Measurements from ENCODE around the gene KLF9.

KLF9 gene

DNA sequence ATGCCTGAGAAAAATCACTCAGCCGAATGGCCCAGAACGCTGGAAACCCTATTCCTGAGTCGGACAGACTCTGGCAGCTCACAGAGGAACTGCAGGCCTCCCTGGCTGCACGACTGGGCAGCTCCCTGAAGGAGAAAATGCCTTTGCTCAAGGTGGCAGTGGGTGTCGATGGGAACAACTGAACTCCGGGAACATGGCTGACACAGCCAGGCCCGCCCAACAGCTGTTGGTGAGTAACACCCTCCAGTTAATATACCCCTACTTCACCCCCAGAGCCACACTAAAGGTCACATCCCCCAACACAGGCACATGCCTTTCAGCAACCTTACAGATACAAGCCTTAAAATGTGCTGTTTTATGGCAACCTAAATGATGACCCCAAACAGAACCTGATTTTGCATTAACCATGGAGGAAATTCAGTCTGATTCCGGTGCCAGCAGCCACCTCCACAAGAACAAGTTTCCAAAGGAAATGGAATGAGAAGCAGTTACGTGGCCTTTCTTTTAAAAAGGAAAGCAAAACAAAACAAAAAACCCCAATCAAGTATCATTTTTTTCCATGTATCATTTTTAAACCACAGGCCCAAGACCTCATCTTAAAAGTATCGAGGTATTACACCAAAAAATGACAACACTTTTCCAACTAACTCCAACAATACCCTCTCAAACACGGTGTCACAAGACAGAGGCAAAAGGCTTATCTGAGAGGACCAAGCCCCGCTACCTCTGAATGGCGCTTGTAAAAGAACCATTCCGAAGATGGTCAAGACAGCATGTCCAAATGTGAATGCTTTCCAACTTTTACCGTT, 3.1 kb downstream of the KLF9 start:
- H3K4me1 ChIP-seq (ENCODE audit: control insufficient read depth, insufficient read depth, low read length) = peaks cover 23% of the 10 kb centered on the region
- no peak overlapping the region for H3K27ac ChIP-seq (ENCODE audit: low read depth, low read length)
- no peaks in the 10 kb centered on the region for H3K9me3 ChIP-seq (ENCODE audit: control insufficient read depth, insufficient read depth, low read length)
- H3K27me3 ChIP-seq (ENCODE audit: control insufficient read depth, insufficient read depth, low read length) = peaks cover 43% of the 10 kb centered on the region
- no peaks in the 10 kb centered on the region for H3K36me3 ChIP-seq (ENCODE audit: control insufficient read depth, insufficient read depth, low read length)
- H3K4me3 ChIP-seq (ENCODE audit: low read depth, low read length) = peak overlapping the region; percentile 59; the same call in 1 of the 2 replicates
- no peak overlapping the region for H3K9ac ChIP-seq (ENCODE audit: low read depth, low read length)

DNA sequence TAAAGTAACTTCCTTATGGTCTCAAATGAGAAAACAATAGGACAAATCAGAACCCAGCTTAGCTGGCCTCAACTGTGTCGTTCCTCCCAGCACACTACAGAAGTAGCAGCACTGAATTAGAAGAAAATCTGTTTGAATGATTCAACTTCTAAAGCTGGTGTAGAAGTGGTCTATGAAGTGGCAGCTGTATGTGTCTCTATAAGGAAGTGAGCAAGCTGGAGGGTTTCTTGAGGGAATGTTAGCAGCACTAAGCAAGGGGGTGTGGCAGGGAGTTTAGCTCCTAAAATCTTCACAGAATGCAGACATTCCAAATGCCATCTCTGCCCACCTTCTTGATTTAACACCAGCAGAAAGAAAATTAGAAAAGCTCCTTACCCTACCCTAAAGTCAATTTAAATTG, 4.1 kb downstream of the KLF9 start:
- no peak overlapping the region for H3K9ac ChIP-seq (ENCODE audit: low read depth, low read length)
- no peak overlapping the region for H3K27ac ChIP-seq (ENCODE audit: low read depth, low read length)

DNA sequence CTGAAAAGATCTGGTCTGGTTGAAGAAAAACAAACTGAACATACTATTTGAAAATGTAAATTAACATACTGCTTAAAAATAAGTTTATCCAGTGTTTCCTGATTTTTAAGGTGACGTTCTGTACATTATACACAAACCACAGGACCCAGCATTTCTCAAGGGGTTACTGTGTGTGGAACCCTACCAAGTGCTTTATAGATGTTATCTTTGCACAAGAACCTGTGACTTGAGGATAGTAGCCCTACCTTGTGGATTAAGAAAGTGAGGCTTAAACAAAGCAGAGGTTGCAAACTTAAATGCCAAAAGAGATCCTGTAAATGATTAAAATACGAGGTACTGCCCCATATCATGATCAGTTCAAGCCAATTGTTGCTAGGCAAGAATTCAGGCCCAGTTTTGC, 4.7 kb downstream of the KLF9 start:
- Histone ChIP-seq H3K27ac (ENCODE audit: low read depth, low read length) (no peak overlapping the region), H3K4me3 (ENCODE audit: low read depth, low read length) (no peak overlapping the region), H3K9me3 (ENCODE audit: control insufficient read depth, insufficient read depth, low read length) (no peaks in the 10 kb centered on the region), H3K36me3 (ENCODE audit: control insufficient read depth, insufficient read depth, low read length) (no peaks in the 10 kb centered on the region), H3K4me1 (ENCODE audit: control insufficient read depth, insufficient read depth, low read length) (peaks cover 26% of the 10 kb centered on the region), H3K27me3 (ENCODE audit: control insufficient read depth, insufficient read depth, low read length) (peaks cover 38% of the 10 kb centered on the region), H3K9ac (ENCODE audit: low read depth, low read length) (no peak overlapping the region)

More for the DNA sequence above, 4.1 kb downstream of the KLF9 start:
- no peaks in the 10 kb centered on the region for H3K36me3 ChIP-seq (ENCODE audit: control insufficient read depth, insufficient read depth, low read length)
- H3K9me3 ChIP-seq (ENCODE audit: control insufficient read depth, insufficient read depth, low read length) = no peaks in the 10 kb centered on the region
- no peak overlapping the region for H3K4me3 ChIP-seq (ENCODE audit: low read depth, low read length)
- peaks cover 43% of the 10 kb centered on the region for H3K27me3 ChIP-seq (ENCODE audit: control insufficient read depth, insufficient read depth, low read length)
- H3K4me1 ChIP-seq (ENCODE audit: control insufficient read depth, insufficient read depth, low read length) = peaks cover 32% of the 10 kb centered on the region

DNA sequence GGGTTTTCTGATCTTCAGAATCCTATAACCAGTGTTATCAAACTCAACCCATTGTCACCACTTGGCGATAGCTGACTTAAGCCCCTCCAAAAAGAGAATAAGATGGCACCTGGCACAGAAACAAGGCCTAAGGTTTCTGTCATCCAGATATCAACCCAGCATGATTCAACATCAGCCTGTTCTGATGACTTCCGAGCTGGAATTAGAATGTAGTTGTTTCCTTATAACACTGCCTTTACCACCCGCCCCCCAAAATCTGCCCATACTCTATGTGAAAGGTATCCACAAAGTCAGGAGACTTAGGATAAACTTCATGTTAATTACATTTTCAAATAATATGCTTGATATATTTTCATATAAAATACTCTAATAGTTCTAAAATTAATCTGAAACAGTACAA, 5.2 kb downstream of the KLF9 start:
- H3K27ac ChIP-seq (ENCODE audit: low read depth, low read length) = no peak overlapping the region
- H3K4me3 ChIP-seq (ENCODE audit: low read depth, low read length) = no peak overlapping the region
- H3K9ac ChIP-seq (ENCODE audit: low read depth, low read length) = no peak overlapping the region
- H3K36me3 ChIP-seq (ENCODE audit: control insufficient read depth, insufficient read depth, low read length) = no peaks in the 10 kb centered on the region
- peaks cover 34% of the 10 kb centered on the region for H3K27me3 ChIP-seq (ENCODE audit: control insufficient read depth, insufficient read depth, low read length)
- no peaks in the 10 kb centered on the region for H3K9me3 ChIP-seq (ENCODE audit: control insufficient read depth, insufficient read depth, low read length)
- peaks cover 22% of the 10 kb centered on the region for H3K4me1 ChIP-seq (ENCODE audit: control insufficient read depth, insufficient read depth, low read length)

DNA sequence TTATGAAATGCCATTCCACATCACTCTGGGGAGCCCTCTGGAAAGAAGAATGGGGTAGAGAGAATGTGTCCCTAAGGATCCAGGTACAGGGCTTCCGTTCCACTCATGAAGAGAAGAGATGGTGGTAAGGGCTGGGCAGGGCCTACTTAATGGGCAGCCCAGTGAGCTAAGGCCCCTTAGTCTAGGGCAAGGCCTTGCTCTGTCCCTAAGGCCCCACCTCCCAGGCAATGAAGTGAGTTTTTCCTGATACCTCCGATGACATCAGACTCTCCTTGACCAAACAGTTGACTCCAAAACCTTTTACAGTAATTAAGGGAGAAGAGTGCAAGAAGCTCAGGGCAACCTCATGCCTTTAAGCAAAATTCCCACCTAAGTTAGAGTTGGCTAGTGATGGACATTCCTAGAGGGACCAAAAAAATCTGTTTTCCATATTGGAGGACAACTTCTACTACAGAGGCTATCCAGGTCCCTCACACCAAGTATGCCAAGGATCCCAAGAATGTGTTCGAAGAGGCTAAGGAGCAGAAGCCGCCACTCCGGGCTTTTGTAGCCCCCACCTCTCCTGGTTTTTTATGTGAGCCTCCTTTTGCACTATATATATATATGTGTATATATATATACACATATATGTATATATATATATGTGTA, 5.9 kb downstream of the KLF9 start:
- Histone ChIP-seq H3K4me1 (ENCODE audit: control insufficient read depth, insufficient read depth, low read length) (peaks cover 22% of the 10 kb centered on the region), H3K27me3 (ENCODE audit: control insufficient read depth, insufficient read depth, low read length) (peaks cover 34% of the 10 kb centered on the region), H3K27ac (ENCODE audit: low read depth, low read length) (no peak overlapping the region), H3K36me3 (ENCODE audit: control insufficient read depth, insufficient read depth, low read length) (no peaks in the 10 kb centered on the region), H3K9me3 (ENCODE audit: control insufficient read depth, insufficient read depth, low read length) (no peaks in the 10 kb centered on the region), H3K4me3 (ENCODE audit: low read depth, low read length) (no peak overlapping the region), H3K9ac (ENCODE audit: low read depth, low read length) (no peak overlapping the region)

DNA sequence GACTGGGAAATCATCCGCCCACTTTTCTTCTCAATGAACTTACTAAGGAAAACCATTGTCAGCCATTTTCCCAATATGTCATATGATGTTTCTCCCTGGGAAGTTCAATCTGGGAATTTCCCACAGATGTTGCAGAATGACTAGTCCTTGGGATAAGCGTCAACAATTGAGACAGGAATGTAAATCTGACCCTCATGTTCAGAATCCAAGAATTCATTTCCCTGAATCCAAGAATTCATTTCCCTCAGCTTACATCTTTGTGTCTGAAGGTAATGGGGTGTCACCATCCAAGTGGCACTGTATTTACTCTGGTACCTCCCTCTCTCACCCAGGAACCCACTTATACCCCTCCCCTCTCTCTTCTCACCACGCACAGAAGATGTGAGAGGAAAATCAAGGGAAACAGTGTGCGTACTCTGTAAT, 7.4 kb downstream of the KLF9 start:
- Histone ChIP-seq H3K27ac (ENCODE audit: low read depth, low read length) (no peak overlapping the region), H3K4me1 (ENCODE audit: control insufficient read depth, insufficient read depth, low read length) (peaks cover 22% of the 10 kb centered on the region), H3K9me3 (ENCODE audit: control insufficient read depth, insufficient read depth, low read length) (no peaks in the 10 kb centered on the region), H3K27me3 (ENCODE audit: control insufficient read depth, insufficient read depth, low read length) (peaks cover 21% of the 10 kb centered on the region), H3K4me3 (ENCODE audit: low read depth, low read length) (no peak overlapping the region), H3K9ac (ENCODE audit: low read depth, low read length) (no peak overlapping the region), H3K36me3 (ENCODE audit: control insufficient read depth, insufficient read depth, low read length) (no peaks in the 10 kb centered on the region)

DNA sequence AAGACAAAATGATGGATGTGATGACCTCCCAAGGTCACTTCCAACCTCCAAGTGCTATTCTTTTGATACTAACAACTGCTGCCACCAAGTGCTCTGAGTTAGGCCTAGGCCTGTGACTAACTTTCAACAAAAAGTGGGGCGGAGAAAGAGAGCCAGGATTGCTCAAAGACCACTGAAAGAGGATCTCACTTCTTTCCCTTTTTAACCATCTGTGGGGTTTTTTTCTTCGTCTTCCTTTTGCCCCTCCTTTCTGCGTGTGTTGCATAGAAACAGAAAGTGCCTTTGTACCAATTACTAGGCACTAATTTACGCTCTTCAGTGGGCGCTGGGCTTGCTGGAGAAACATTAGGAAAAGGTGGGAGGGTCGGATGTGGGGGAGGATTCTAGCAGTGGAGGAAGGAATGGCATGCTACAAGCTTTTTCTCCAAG, 8.0 kb downstream of the KLF9 start:
- Histone ChIP-seq H3K27ac (ENCODE audit: low read depth, low read length) (no peak overlapping the region), H3K9me3 (ENCODE audit: control insufficient read depth, insufficient read depth, low read length) (no peaks in the 10 kb centered on the region), H3K4me1 (ENCODE audit: control insufficient read depth, insufficient read depth, low read length) (peaks cover 19% of the 10 kb centered on the region), H3K27me3 (ENCODE audit: control insufficient read depth, insufficient read depth, low read length) (peaks cover 15% of the 10 kb centered on the region), H3K9ac (ENCODE audit: low read depth, low read length) (no peak overlapping the region), H3K36me3 (ENCODE audit: control insufficient read depth, insufficient read depth, low read length) (no peaks in the 10 kb centered on the region), H3K4me3 (ENCODE audit: low read depth, low read length) (no peak overlapping the region)

DNA sequence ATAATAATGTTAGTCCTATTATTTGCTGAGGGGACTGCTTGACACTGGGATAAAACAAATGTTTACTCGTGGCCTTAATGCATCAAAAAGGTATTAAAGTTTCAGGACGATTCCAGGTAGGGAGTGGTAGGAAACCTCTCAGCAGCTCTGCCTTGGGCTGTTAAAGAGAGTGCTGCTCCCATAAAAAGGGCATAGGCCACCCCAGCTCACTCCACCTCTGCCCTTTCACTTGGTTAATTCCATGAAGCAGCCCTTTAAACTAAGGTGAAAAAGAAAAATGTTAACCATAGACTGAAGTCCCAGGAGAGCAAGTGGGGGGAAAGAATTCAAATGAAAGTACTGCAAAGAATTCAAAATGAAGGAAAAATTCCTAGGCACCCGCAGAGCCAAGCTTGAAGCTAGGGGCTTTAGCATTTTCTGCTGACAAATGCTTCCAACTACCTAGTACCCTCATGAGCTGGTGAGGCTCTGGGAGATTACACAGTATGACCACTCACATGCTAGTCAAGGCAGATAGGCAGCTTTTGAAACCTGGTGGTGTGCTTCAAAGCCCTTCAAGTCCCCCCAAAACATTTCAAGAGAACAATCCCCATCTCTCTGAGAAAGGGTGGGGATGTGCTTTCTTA, 8.5 kb downstream of the KLF9 start:
- Histone ChIP-seq H3K27ac (ENCODE audit: low read depth, low read length) (no peak overlapping the region), H3K4me3 (ENCODE audit: low read depth, low read length) (no peak overlapping the region), H3K9ac (ENCODE audit: low read depth, low read length) (no peak overlapping the region), H3K9me3 (ENCODE audit: control insufficient read depth, insufficient read depth, low read length) (no peaks in the 10 kb centered on the region), H3K27me3 (ENCODE audit: control insufficient read depth, insufficient read depth, low read length) (peaks cover 10% of the 10 kb centered on the region), H3K36me3 (ENCODE audit: control insufficient read depth, insufficient read depth, low read length) (no peaks in the 10 kb centered on the region), H3K4me1 (ENCODE audit: control insufficient read depth, insufficient read depth, low read length) (peaks cover 19% of the 10 kb centered on the region)

DNA sequence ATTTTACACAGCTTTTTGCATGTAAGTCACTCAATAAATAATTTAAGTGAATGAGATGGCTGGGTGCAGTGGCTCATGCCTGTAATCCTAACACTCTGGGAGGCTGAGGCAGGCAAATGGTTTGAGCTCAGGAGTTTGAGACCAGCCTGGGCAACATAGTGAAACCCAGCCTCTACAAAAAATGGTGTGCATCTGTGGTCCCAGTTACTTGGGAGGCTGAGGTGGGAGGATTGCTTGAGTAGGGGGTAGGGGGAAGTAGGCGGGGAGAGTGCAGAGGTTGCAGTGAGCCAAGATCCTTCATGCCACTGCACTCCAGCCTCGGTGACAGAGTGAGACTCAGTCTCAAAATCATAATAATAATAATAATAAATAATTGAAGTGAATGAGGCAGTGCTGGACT, 10.2 kb downstream of the KLF9 start:
- peaks cover 19% of the 10 kb centered on the region for H3K4me1 ChIP-seq (ENCODE audit: control insufficient read depth, insufficient read depth, low read length)
- H3K36me3 ChIP-seq (ENCODE audit: control insufficient read depth, insufficient read depth, low read length) = no peaks in the 10 kb centered on the region
- H3K27ac ChIP-seq (ENCODE audit: low read depth, low read length) = no peak overlapping the region
- no peak overlapping the region for H3K9ac ChIP-seq (ENCODE audit: low read depth, low read length)
- no peak overlapping the region for H3K4me3 ChIP-seq (ENCODE audit: low read depth, low read length)
- H3K9me3 ChIP-seq (ENCODE audit: control insufficient read depth, insufficient read depth, low read length) = no peaks in the 10 kb centered on the region
- no peaks in the 10 kb centered on the region for H3K27me3 ChIP-seq (ENCODE audit: control insufficient read depth, insufficient read depth, low read length)

DNA sequence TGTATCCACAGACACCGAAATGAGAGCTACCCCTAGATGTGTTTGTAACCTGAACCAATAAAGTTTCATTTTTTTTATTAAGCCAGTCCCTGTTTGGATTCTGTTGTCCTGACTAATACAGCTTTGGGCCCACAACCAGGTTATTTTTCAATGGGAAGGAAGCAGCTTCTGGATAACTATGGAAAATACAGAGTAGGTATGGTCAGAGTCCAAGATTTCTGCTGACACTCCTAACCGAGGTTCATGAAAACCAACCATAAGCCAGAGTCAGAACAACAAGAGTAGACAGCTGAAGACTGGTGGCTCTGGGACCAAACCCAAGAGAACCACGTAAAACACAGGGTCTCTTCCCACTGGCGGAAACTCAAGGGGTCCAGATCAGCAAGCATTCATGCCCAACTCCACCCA, 10.8 kb downstream of the KLF9 start:
- no peaks in the 10 kb centered on the region for H3K36me3 ChIP-seq (ENCODE audit: control insufficient read depth, insufficient read depth, low read length)
- no peak overlapping the region for H3K4me3 ChIP-seq (ENCODE audit: low read depth, low read length)
- no peak overlapping the region for H3K9ac ChIP-seq (ENCODE audit: low read depth, low read length)
- H3K27ac ChIP-seq (ENCODE audit: low read depth, low read length) = no peak overlapping the region
- peaks cover 19% of the 10 kb centered on the region for H3K4me1 ChIP-seq (ENCODE audit: control insufficient read depth, insufficient read depth, low read length)
- H3K27me3 ChIP-seq (ENCODE audit: control insufficient read depth, insufficient read depth, low read length) = no peaks in the 10 kb centered on the region
- H3K9me3 ChIP-seq (ENCODE audit: control insufficient read depth, insufficient read depth, low read length) = no peaks in the 10 kb centered on the region

DNA sequence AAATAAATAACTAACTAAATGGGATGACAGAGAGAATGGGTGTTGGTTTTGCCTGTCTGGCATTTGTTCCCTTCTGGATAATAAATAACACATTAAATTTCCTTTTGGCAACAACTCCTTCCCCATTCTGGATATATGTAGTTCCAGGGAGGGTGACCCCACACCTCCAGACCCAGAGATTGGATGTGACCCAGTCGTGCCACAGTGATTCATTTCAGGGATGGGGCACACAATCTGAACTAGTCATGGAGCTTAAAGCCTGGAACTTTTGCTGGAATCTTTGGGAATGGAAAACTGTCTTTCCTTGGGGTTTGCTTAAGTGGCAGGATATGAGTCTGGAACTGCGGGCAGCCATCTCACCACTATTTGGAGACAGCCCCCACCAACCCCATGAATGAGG, 11.3 kb downstream of the KLF9 start:
- no peak overlapping the region for H3K27ac ChIP-seq (ENCODE audit: low read depth, low read length)

More for the DNA sequence above, 11.3 kb downstream of the KLF9 start:
- peaks cover 19% of the 10 kb centered on the region for H3K4me1 ChIP-seq (ENCODE audit: control insufficient read depth, insufficient read depth, low read length)
- H3K4me3 ChIP-seq (ENCODE audit: low read depth, low read length) = no peak overlapping the region
- H3K27me3 ChIP-seq (ENCODE audit: control insufficient read depth, insufficient read depth, low read length) = no peaks in the 10 kb centered on the region
- no peaks in the 10 kb centered on the region for H3K9me3 ChIP-seq (ENCODE audit: control insufficient read depth, insufficient read depth, low read length)
- no peak overlapping the region for H3K9ac ChIP-seq (ENCODE audit: low read depth, low read length)
- no peaks in the 10 kb centered on the region for H3K36me3 ChIP-seq (ENCODE audit: control insufficient read depth, insufficient read depth, low read length)

Data from HUES48 (cell line).